Activated CD4-positive, alpha-beta T cell treated with anti-CD3 and anti-CD28 coated beads for 24 hours (primary cell): ENCODE results near the gene KCNE4.

Experiments used
- DNase-seq, 2 donors: peaks; one replicate each; pipeline ENCODE4 v3.0.0-alpha.2; 2020; ENCODE audit warnings: low read depth in 2 of 2

The KCNE4 gene, protein sequence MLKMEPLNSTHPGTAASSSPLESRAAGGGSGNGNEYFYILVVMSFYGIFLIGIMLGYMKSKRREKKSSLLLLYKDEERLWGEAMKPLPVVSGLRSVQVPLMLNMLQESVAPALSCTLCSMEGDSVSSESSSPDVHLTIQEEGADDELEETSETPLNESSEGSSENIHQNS

GRCh38 chr2:223051693-223052289 lies at the start of gene KCNE4:
Gene KCNE4, plus strand, starts transcription at chr2:223052190. Its CDS starts 641 bp downstream, at chr2:223052831.
- no peak for DNase-seq

- DNase-seq: no peak
These were observed 48.8 kb upstream of the KCNE4 start for GRCh38 chr2:223003191-223003590.

GRCh38 chr2:223005496-223005895 lies 46.5 kb upstream of the KCNE4 start:
- no peak for DNase-seq

GRCh38 chr2:223007531-223007930 lies 44.5 kb upstream of the KCNE4 start:
- no peak for DNase-seq

- no peak for DNase-seq
These were observed 43.8 kb upstream of the KCNE4 start for GRCh38 chr2:223008162-223008561.

- DNase-seq: no peak
These were observed 43.0 kb upstream of the KCNE4 start for GRCh38 chr2:223008956-223009355.

DNA sequence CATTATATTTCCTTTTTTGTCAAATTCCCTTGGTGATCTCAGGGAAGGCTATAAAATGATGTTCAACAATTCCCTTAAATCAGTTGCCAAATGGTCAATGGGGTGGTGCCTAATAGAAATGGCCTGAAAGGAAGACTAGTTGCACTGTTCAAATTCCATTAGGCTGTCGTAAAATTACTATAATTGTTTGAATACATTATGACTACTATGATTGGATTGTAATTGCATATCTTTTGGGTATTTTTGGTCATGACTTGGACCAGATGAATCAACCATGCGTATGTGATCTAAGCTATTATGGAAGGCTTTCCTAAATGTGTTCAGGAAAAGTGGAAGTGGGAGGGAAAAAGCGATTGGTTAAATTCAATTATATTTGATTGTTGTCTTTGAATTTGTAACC lies 41.3 kb upstream of the KCNE4 start:
- no peak for DNase-seq

- DNase-seq: no peak
These were observed 39.7 kb upstream of the KCNE4 start for GRCh38 chr2:223012291-223012690.

DNA sequence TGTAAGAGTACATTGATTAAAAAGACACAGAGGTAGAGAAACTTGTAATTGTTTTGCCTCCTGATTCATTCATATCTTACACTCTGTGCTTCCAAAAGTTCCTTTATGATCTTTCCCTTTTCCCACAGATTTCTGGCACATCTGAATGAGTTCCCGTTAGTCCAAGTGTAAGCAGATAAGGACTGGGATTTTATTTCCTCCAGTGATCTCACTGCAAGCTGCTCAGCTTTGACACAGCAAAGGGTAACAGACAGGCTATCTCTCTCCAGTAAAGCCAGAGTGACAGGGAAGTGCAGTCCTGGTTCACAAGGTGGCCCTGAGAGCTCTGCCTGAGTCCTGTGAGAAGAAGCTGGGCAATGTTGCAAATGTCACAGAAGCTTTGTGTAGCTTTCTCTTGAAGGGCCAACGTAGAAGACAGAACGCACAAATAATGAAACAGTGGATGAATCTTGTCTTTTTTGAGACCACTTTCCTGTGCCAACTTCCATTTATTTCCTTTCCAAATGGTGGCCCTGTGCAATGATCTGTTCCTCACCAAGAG lies 32.5 kb upstream of the KCNE4 start:
- no peak for DNase-seq

GRCh38 chr2:223019987-223020717 lies 31.8 kb upstream of the KCNE4 start:
- no peak for DNase-seq

DNA sequence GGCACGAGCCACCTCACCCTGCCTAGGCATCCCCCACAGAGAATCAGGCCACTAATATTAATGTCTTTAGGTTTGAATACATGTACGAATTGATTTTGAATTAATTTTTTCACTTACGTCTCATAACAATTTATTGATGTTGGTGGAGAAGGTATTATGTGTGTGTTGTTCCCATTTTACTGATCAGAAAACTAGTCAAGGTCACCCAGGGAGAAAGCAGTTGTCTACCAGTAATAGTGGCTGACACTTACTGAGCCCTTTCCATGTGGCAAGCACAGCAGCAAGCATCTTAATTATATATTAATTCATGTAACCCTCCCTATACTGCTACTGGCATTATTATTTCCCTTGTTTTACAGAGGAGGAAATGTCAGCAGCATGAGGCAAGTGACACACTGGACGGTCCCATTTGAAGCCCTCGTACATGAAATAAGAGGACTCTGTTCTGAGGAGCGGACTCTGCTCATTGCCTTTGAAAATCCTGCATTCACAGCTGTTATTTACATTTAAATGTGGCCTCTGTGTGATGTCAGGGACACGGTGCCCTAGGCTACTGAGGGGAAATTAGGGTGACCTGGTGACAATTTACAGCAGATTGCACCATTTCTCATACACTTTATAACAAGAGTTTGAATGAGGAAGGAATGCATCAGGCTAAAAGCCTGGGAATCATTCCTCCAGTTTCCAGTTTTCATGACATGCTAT lies 30.9 kb upstream of the KCNE4 start:
- no peak for DNase-seq

DNA sequence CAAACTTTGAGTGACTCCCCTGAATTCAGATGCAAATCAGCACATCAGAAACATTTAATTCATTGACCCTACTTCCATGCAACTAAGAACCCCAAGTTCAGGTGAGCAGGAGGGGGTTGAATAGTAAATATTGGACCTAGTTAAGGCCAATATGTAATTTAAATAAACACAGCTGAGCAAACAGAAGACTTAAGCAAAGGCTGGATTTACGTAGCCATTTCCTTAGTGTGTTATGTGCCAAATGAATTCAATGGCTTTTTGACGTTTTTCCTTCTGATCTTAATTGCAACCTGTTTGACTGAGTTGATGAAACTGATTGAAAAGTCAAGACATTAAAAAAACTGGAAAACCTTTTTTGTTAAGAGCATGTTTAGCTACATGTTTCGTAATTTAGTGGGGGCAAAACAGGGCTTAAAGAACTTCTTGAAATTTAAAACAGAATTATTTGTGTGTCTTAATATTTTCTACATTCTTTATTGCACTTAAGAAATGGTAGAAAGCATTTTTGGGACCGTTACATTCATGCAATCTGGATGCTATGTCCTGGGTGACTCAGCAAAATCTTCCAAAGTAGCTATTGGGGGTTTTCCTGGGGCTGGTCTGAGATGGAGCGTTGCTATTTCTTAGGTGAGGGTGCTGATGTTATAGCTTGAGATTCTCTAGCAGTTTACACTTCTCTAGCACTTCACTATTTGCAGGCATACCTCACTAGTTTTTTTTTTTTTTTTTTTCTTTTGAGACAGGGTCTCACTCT lies 25.5 kb upstream of the KCNE4 start:
- DNase-seq: no peak

GRCh38 chr2:223027442-223027841 lies 24.5 kb upstream of the KCNE4 start:
- no peak for DNase-seq

- DNase-seq: no peak
These were observed 22.7 kb upstream of the KCNE4 start for GRCh38 chr2:223029287-223029686.

- no peak for DNase-seq
These were observed 19.5 kb upstream of the KCNE4 start for GRCh38 chr2:223032187-223033142.

DNA sequence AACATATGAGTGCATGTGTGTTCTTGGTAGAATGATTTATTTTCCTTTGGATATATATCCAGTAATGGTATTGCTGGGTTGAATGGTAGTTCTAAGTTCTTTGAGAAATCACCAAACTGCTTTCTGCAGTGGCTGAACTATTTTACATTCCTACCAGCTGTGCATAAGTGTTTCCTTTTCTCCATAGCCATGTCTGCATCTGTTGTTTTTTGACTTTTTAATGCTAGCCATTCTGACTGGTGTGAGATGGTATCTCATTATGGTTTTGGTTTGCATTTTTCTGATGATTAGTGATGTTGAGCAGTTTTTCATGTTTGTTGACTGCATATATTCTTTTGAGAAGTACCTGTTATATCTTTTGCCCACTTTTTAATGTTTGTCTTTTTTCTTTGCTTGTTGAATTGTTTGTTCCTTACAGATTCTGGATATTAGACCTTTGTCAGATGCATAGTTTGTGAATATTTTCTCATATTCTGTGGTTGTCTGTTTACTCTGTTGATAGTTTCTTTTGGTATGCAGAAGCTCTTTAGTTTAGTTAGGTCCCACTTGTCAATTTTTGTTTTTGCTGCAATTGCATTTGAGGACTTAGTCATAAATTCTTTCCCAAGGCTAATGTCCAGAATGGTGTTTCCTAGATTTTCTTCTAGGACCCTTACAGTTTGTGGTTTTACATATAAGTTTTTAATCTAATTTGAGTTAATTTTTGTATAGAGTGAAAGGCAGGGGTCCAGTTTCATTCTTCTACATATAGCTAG lies 17.6 kb upstream of the KCNE4 start:
- DNase-seq: no peak

- DNase-seq: no peak
These were observed 15.1 kb upstream of the KCNE4 start for GRCh38 chr2:223036790-223037444.

DNA sequence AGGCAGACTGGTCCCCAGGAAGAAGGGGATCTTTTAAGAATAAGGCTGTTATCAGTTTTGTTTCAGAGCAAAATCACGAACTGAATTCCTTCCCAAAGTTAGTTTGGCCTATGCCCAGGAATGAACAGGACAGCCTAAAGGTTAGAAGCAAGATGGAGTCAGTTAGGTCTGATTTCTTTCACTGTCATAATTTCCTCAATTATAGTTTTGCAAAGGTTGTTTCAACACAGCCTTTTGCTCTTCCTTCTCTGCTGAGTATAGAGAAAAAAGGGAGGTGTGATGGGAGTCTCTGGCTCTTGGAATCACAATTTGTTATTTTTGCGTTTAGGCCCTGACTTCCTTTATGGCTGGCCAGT lies 14.6 kb upstream of the KCNE4 start:
- no peak for DNase-seq

- DNase-seq: no peak
These were observed 12.4 kb upstream of the KCNE4 start for GRCh38 chr2:223039618-223040017.
